Measurements from ENCODE around the gene C9orf153. TPM values are rescaled to one million over a fixed set of nuclear protein-coding genes. Genes with fewer than 3 reads are reported as not detected.

The C9orf153 gene
- total and polyA plus RNA-seq, 2 of the 8 experiments (the other 6 are each of a cell fraction or from before 2014, with no cell fraction given): not detected

GRCh38 chr9:86176468-86176867 lies 83.0 kb downstream of the C9orf153 start:
- Histone ChIP-seq H4K20me1 (replicated peaks in 1 of 2; ENCODE audit: control insufficient read depth in 1 of 2, insufficient read depth in 2 of 2, low read length in 2 of 2) (no peaks in the 10 kb centered on the region), H3K23ac (ENCODE audit: insufficient read length) (no peak overlapping the region), H2BK20ac (ENCODE audit: low read length) (no peak overlapping the region), H3K9me3 (ENCODE audit: insufficient read depth in 2 of 2, low read depth in 1 of 2, low read length in 1 of 2) (no peaks in the 10 kb centered on the region), H4K91ac (replicated peaks; ENCODE audit: insufficient read length, low read length) (no peak overlapping the region), H2BK12ac (ENCODE audit: low read depth, low read length) (no peak overlapping the region), H3K27ac (ENCODE audit: low read depth, low read length) (no peak overlapping the region), H3K4me3 (ENCODE audit: extremely low read depth in 1 of 4, insufficient read depth in 2 of 4, low read depth in 3 of 4, low read length in 4 of 4) (no peak overlapping the region), H2AK5ac (ENCODE audit: low read depth, low read length) (no peak overlapping the region), H2BK15ac (ENCODE audit: low read length) (no peak overlapping the region), H3K79me2 (ENCODE audit: control insufficient read depth in 1 of 2, insufficient read depth in 2 of 2, low read length in 2 of 2) (no peaks in the 10 kb centered on the region; a peak in 1 of 4 replicates), H3K56ac (replicated peaks; ENCODE audit: insufficient read length, low read depth, low read length) (no peak overlapping the region), H3K14ac (ENCODE audit: insufficient read length) (no peak overlapping the region), H3K79me1 (ENCODE audit: low read depth, low read length) (no peaks in the 10 kb centered on the region), H3K27me3 (replicated peaks in 1 of 4; ENCODE audit: control insufficient read depth in 3 of 4, extremely low read depth in 1 of 4, insufficient read depth in 3 of 4, low read length in 3 of 4) (no peaks in the 10 kb centered on the region), H3K4me2 (ENCODE audit: insufficient read depth in 1 of 2, low read depth in 2 of 2, low read length in 2 of 2) (no peak overlapping the region), H3K18ac (ENCODE audit: extremely low read depth, low read length) (no peak overlapping the region), H3K36me3 (ENCODE audit: control insufficient read depth in 2 of 4, insufficient read depth in 4 of 4, low read length in 3 of 4) (no peaks in the 10 kb centered on the region), H3K23me2 (ENCODE audit: low read depth, low read length) (no peaks in the 10 kb centered on the region), H3K4ac (replicated peaks; ENCODE audit: insufficient read length, low read depth, low read length) (no peak overlapping the region), H2BK120ac (replicated peaks; ENCODE audit: low read depth, low read length) (no peak overlapping the region), H4K8ac (ENCODE audit: extremely low read depth, insufficient read depth, low read length) (no peak overlapping the region), H2BK5ac (ENCODE audit: low read depth, low read length) (no peak overlapping the region), H3K9ac (replicated peaks in 1 of 4; ENCODE audit: extremely low read depth in 1 of 4, low read depth in 3 of 4, low read length in 3 of 4) (no peak overlapping the region), H3K4me1 (replicated peaks in 1 of 4; ENCODE audit: control insufficient read depth in 3 of 4, insufficient read depth in 4 of 4, low read length in 3 of 4) (peaks cover 0 to 7% (median 0%) of the 10 kb centered on the region in 4 experiments; a peak in 2 of 7 replicates), H4K5ac (ENCODE audit: insufficient read length, low read depth, low read length) (no peak overlapping the region), H2AFZ (ENCODE audit: low read length) (no peak overlapping the region)
- ChIA-PET CTCF (ENCODE audit: partially characterized antibody) (interaction anchor here (0.9 to 2.0 kb wide), 6 partner anchors 10 to 84 kb away, joined by 3 to 6 read pairs (median 3); no protein-coding TSS in a partner anchor), POLR2A (ENCODE audit: partially characterized antibody) (interaction anchor here (1.1 kb wide), 1 partner anchor 12 kb away, joined by 4 read pairs; no protein-coding TSS in a partner anchor)
- WGBS, 2 experiments (ENCODE audit: extremely low coverage in 1 of 2, insufficient coverage in 1 of 2, insufficient read length in 1 of 2, insufficient replicate concordance in 2 of 2, low coverage in 1 of 2, low lambda C conversion rate in 2 of 2, missing lambda C conversion rate in 1 of 2): 86% methylated on average over 4 of the region's 5 CpGs; no CpG with 5 or more reads in 1 of the 2 experiments
- no peak for FAIRE-seq
- no peak for DNase-seq (ENCODE audit: low read depth in 1 of 2, low spot score in 2 of 2)

Data from H1 (cell line).